Activated B cell treated with CpG ODN at 0.5 μM for 24 hours (primary cell): ENCODE data around the gene CDH10. TPM values are rescaled to one million over a fixed set of nuclear protein-coding genes. Genes with fewer than 3 reads are reported as not detected.

Experiments
- ATAC-seq: fragments of 200-7000 bp; cut with Tn5 transposase; one replicate; pipeline ENCODE4 v1.10.0; 2021; ENCODE audit warnings: low read depth, mild to moderate bottlenecking, moderate library complexity
- CTCF ChIA-PET: fragments of 350-600 bp; sonication (Branson Sonifier 250); formaldehyde crosslinking; loops from one replicate; lab custom pipeline; 2021; ENCODE audit warnings: antibody characterized with exemption; lab: Charles Lee
- POLR2A ChIA-PET: fragments of 350-600 bp; sonication (Branson Sonifier 250); formaldehyde crosslinking; loops from one replicate; lab custom pipeline; 2021; ENCODE audit warnings: antibody characterized with exemption; lab: Charles Lee
- DNase-seq: peaks from one replicate; pipeline ENCODE4 v3.0.0; 2022
- H3K27ac Mint-ChIP-seq: one replicate; pipeline ENCODE4 v1.8.0; 2020; ENCODE audit warnings: mixed read lengths
- H3K27me3 Mint-ChIP-seq: one replicate; pipeline ENCODE4 v1.8.0; 2021; ENCODE audit warnings: mixed read lengths
- H3K36me3 Mint-ChIP-seq: one replicate; pipeline ENCODE4 v1.8.0; 2021; ENCODE audit warnings: low read depth, mixed read lengths
- H3K4me1 Mint-ChIP-seq: one replicate; pipeline ENCODE4 v1.8.0; 2021; ENCODE audit warnings: mixed read lengths
- H3K4me3 Mint-ChIP-seq: one replicate; pipeline ENCODE4 v1.8.0; 2020; ENCODE audit warnings: mild to moderate bottlenecking, mixed read lengths
- H3K9me3 Mint-ChIP-seq: one replicate; pipeline ENCODE4 v1.8.0; 2020; ENCODE audit warnings: mixed read lengths
- intact Hi-C: fragments of 100-400 bp; cut with micrococcal nuclease; formaldehyde crosslinking; loops from one replicate; pipeline ENCODE4 v1.15.1; 2024
- total RNA-seq: library from RNA; stranded (reverse); gene quantifications from 2 replicates; pipeline ENCODE4 v1.2.3, GENCODE V29; 2022
- TF ChIP-seq, protein P1 (sequence below): fragments of 200-600 bp; IDR thresholded peaks from one replicate; pipeline ENCODE4 v1.8.0; 2022; ENCODE audit warnings: antibody characterized with exemption, mild to moderate bottlenecking

Gene CDH10
- total RNA-seq, result not detected in 2 replicates

DNA sequence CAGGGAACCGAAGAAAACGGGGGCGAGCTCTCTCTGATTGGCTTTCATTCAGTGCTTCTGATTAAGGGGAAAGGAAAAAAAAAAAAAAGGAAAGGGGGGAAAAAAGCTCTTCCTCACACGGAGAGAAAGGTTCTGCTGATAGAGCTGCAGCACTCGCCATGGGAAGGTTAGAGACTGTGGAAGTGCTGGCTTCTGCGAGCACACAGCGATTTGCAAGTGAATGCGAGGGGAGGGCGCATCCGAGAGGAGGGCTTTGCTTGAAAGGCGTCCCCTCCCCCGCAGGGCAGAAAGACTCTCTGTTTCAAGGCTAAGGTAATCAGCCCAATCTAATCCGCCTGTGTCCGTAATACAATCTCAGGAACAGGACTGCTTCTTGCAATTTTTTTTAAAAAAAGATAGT, at the start of gene CDH10:
TSS of gene CDH10 (minus strand) at position 218 of the 400 bp plus-strand sequence. CDS start 51,488 bp downstream, outside the sequence.
- H3K27ac Mint-ChIP-seq, result no peak within 1 kb of the TSS
- H3K4me3 Mint-ChIP-seq, result no peak within 1 kb of the TSS
- no peak for DNase-seq
- ChIA-PET CTCF (no interaction called here), POLR2A (no interaction called here)
- peaks cover 2% of the 10 kb centered on the region for H3K9me3 Mint-ChIP-seq
- TF ChIP-seq, protein P1, sequence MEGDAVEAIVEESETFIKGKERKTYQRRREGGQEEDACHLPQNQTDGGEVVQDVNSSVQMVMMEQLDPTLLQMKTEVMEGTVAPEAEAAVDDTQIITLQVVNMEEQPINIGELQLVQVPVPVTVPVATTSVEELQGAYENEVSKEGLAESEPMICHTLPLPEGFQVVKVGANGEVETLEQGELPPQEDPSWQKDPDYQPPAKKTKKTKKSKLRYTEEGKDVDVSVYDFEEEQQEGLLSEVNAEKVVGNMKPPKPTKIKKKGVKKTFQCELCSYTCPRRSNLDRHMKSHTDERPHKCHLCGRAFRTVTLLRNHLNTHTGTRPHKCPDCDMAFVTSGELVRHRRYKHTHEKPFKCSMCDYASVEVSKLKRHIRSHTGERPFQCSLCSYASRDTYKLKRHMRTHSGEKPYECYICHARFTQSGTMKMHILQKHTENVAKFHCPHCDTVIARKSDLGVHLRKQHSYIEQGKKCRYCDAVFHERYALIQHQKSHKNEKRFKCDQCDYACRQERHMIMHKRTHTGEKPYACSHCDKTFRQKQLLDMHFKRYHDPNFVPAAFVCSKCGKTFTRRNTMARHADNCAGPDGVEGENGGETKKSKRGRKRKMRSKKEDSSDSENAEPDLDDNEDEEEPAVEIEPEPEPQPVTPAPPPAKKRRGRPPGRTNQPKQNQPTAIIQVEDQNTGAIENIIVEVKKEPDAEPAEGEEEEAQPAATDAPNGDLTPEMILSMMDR, result no peak
- no peaks in the 10 kb centered on the region for H3K4me1 Mint-ChIP-seq
- H3K27me3 Mint-ChIP-seq, result no peaks in the 10 kb centered on the region
- ATAC-seq, result no peak
- no peaks in the 10 kb centered on the region for H3K36me3 Mint-ChIP-seq
- intact Hi-C loops, result no loop called here

DNA sequence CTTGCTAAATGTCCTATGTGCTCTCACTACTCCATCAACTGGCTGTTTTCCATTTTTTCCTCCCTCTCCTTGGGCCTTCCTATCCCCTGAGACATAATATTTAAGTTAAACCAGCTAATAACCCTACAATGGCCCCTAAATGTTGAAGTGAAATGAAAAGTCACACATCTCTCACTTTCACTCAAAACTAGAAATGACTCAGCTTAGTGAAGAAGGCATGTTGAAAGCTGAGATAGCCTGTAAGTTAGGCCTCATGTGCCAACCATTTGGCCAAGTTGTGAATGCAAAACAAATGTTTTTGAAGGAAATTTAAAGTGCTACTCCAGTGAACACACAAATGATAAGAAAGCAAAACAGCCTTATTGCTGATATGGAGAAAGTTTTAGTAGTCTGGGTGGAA, 48.8 kb upstream of the CDH10 start:
- Mint-ChIP-seq H3K27me3 (no peaks in the 10 kb centered on the region), H3K4me1 (no peaks in the 10 kb centered on the region), H3K36me3 (no peaks in the 10 kb centered on the region), H3K4me3 (no peak overlapping the region), H3K27ac (no peak overlapping the region), H3K9me3 (peaks cover 20% of the 10 kb centered on the region)
- intact Hi-C loops, result no loop called here
- ATAC-seq, result no peak
- DNase-seq, result no peak
- TF ChIP-seq, protein P1, result no peak
- ChIA-PET CTCF (no interaction called here), POLR2A (no interaction called here)

DNA sequence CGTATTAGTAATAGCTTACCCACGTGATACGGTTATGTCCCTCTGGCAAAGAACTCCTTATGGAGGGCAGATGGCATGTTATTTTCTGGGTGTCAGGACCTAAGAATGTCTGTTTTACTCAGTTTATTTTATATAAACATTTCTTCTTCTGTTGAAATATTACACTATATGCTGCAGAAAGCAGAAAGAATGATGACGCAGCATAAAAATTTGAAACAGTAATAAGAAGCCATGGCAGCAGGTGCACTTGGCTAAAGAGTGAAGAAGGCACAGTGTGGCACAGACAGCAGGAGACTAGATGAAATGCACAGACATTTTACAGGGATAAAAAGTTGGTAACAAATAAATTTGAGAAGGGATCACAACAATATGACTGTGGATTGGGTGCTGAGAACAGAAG, 46.3 kb upstream of the CDH10 start:
- Mint-ChIP-seq H3K27me3 (no peaks in the 10 kb centered on the region), H3K4me3 (no peak overlapping the region), H3K9me3 (peaks cover 17% of the 10 kb centered on the region), H3K27ac (no peak overlapping the region), H3K4me1 (no peaks in the 10 kb centered on the region), H3K36me3 (no peaks in the 10 kb centered on the region)
- TF ChIP-seq, protein P1, result no peak
- no peak for DNase-seq
- POLR2A ChIA-PET, result no interaction called here
- ATAC-seq, result no peak
- intact Hi-C loops, result no loop called here
- CTCF ChIA-PET, result no interaction called here

DNA sequence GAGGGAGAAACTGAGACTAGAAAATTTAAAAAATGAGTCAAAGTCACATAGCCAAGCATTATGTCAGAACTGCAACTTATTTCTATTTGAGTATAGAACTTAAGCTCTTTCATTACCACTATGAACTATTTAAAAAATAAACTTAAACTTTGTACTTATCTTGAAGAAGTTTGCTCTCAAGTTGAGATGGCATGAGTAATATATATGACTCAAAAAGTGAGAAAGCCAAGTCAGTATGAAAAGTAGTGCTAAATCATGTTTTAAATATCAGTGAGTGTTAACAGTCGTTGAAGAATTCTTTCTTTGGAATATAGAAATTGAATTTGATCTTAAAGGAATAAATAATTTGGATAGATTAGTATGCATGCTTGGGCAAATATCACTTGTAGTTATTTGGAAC, 36.3 kb upstream of the CDH10 start:
- intact Hi-C loops, result no loop called here
- no peak for ATAC-seq
- H3K9me3 Mint-ChIP-seq, result peaks cover 10% of the 10 kb centered on the region
- CTCF ChIA-PET, result no interaction called here
- POLR2A ChIA-PET, result no interaction called here
- TF ChIP-seq, protein P1, result no peak
- H3K27ac Mint-ChIP-seq, result no peak overlapping the region
- no peaks in the 10 kb centered on the region for H3K36me3 Mint-ChIP-seq
- H3K27me3 Mint-ChIP-seq, result no peaks in the 10 kb centered on the region
- no peak for DNase-seq
- no peak overlapping the region for H3K4me3 Mint-ChIP-seq
- no peaks in the 10 kb centered on the region for H3K4me1 Mint-ChIP-seq

GRCh38 chr5:24668050-24668449, 23.3 kb upstream of the CDH10 start:
- Mint-ChIP-seq H3K4me3 (no peak overlapping the region), H3K36me3 (no peaks in the 10 kb centered on the region), H3K27ac (no peak overlapping the region), H3K27me3 (no peaks in the 10 kb centered on the region), H3K4me1 (no peaks in the 10 kb centered on the region), H3K9me3 (peaks cover 5% of the 10 kb centered on the region)
- TF ChIP-seq, protein P1, result no peak
- ChIA-PET POLR2A (no interaction called here), CTCF (no interaction called here)
- intact Hi-C loops, result no loop called here
- ATAC-seq (no peak), DNase-seq (no peak)
